Adrenal gland (tissue), 12 donors: ENCODE measurements around the gene PKNOX2. TPM values are rescaled to one million over a fixed set of nuclear protein-coding genes. Genes with fewer than 3 reads are reported as not detected.

Source experiments
- DNase-seq, 7 donors: peaks; one replicate each; pipeline ENCODE4 v3.0.0-alpha.2; 2019 to 2020
- H3K27ac ChIP-seq, 5 donors: fragments of 200-600 bp; sonication (generic) in 4 of 5; 1 replicate in 3 of 5; 2 replicates in 2 of 5; pipeline versions ENCODE4 v1.5.1 to v1.8.0; 2016 to 2020; ENCODE audit warnings: mild to moderate bottlenecking in 1 of 5
- H3K27me3 ChIP-seq: fragments of 200-600 bp; 2 replicates; pipeline ENCODE4 v1.8.0; 2021
- H3K36me3 ChIP-seq, 2 donors: fragments of 200-600 bp; replicated peaks in 1 of 2; 1 replicate in 1 of 2; 2 replicates in 1 of 2; pipeline versions ENCODE4 v1.5.1 to v1.8.0; 2018 to 2022
- H3K4me1 ChIP-seq, 2 donors: fragments of 200-600 bp; replicated peaks in 1 of 2; 1 replicate in 1 of 2; 2 replicates in 1 of 2; pipeline versions ENCODE4 v1.5.1 to v1.8.0; 2018 to 2021
- H3K4me3 ChIP-seq, 4 donors: fragments of 200-600 bp; sonication (generic) in 3 of 4; one replicate each; pipeline ENCODE4 v1.5.1; 2016 to 2018
- H3K9me3 ChIP-seq, 3 donors: fragments of 200-600 bp; sonication (generic) in 1 of 3; replicated peaks in 1 of 3; 1 replicate in 2 of 3; 2 replicates in 1 of 3; pipeline versions ENCODE4 v1.5.1 to v1.8.0; 2016 to 2021
- CTCF ChIP-seq, 6 experiments: fragments of 450-650 bp in 4 of 6; fragments of 200-600 bp in 2 of 6; sonication (generic) in 1 of 6; IDR thresholded peaks; 1 replicate in 5 of 6; 2 replicates in 1 of 6; pipeline versions ENCODE4 v1.5.1 to v1.8.0; 2016 to 2021; ENCODE audit warnings: antibody characterized with exemption in 6 of 6, mild to moderate bottlenecking in 2 of 6, moderate library complexity in 1 of 6
- POLR2A ChIP-seq, 2 donors: fragments of 450-650 bp; IDR thresholded peaks; one replicate each; pipeline ENCODE4 v1.6.1; 2017; ENCODE audit warnings: antibody characterized with exemption in 2 of 2, mild to moderate bottlenecking in 2 of 2, moderate library complexity in 1 of 2
- WGBS, 4 donors: extraction: QIAGEN DNeasy Blood & Tissue Kit in 2 of 4; methylation state at CpG; one replicate each; pipeline versions ENCODE4 v1.1.5 to v1.1.7; 2013 to 2017; 5-methylcytosine and 5-hydroxymethylcytosine counted together
- intact Hi-C, 2 donors: fragments of 100-400 bp; cut with DNase I; formaldehyde crosslinking; loops; one replicate each; pipeline versions ENCODE4 v1.14.1 to v1.15.0; 2022 to 2023
- polyA plus RNA-seq, 3 donors: library from polyadenylated mRNA; stranded (reverse); fragments of 200-250 nt in 2 of 3; fragments of 350-450 nt in 1 of 3; fragmentation: Illumina TruSeq in 1 of 3; extraction: RNeasy Lipid Tissue Mini Kit (QIAGEN cat#74804) in 1 of 3; gene quantifications; one replicate each; pipeline ENCODE4 v1.2.3, GENCODE V29; 2013 to 2014
- total RNA-seq, 9 donors: library from RNA; depleted of rRNA in 4 of 9; stranded (reverse); fragments of >200 nt in 4 of 9; fragments of 120-200 nt in 1 of 9; fragmentation: NEBNext Ultra II Directional in 1 of 9; extraction: Animal tissue kit (Norgen Biotek cat#: 25700) in 1 of 9; gene quantifications; one replicate each; pipeline versions ENCODE4 v1.1.0 to v1.2.4, GENCODE V29; 2013 to 2023
- donor health status: healthy with polysubstance abuse.
- donor health status: Bipolar disorder and iron deficiency.
- donor health status: DM: yes; HTN: yes; CAD: no.
- donor health status: DM: no; HTN: no; CAD: no.
- donor health status: DM: no; HTN: no; CAD: no.
- donor health status: DM: yes; HTN: yes; CAD: no.

PKNOX2 gene
- total and polyA plus RNA-seq, 12 donors = 1.2 to 34.7 (median 3.1) TPM

DNA sequence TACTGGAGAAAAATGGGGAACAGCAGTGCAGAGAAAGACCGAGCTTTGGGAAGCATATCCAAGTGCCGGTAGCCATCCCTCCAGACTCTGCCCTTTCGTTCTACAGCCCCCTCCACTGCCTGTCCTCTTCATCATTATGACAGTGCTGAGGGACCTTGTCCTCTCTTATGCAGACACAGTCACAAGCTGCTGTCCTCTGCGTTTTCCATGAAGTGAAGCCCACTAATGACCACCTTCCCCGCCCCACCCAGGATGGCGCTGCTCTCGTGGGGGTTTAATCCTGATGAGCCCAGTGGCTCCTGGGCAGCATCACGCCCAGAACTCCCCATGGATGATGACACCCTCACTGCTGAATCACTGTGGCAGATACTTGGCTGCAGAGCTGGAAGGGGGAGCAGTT, 157.7 kb downstream of the PKNOX2 start:
- Histone ChIP-seq H3K36me3 (no peaks in the 10 kb centered on the region), H3K9me3 (no peaks in the 10 kb centered on the region), H3K4me3 (no peak overlapping the region), H3K4me1 (no peaks in the 10 kb centered on the region), H3K27ac (no peak overlapping the region), H3K27me3 (no peaks in the 10 kb centered on the region)
- intact Hi-C loops = no loop called here
- no peak for TF ChIP-seq CTCF (IDR thresholded peaks at IDR 0.05)
- TF ChIP-seq POLR2A (IDR thresholded peaks at IDR 0.05) = no peak
- no peak for DNase-seq
- WGBS, 4 donors = 78 to 79% (median 79%) methylated on average over 7 to 8 of the region's 8 CpGs

- Histone ChIP-seq H3K4me1 (no peaks in the 10 kb centered on the region), H3K27ac (no peak overlapping the region), H3K36me3 (no peaks in the 10 kb centered on the region), H3K9me3 (no peaks in the 10 kb centered on the region), H3K27me3 (no peaks in the 10 kb centered on the region), H3K4me3 (no peak overlapping the region)
- DNase-seq = no peak
- TF ChIP-seq CTCF (IDR thresholded peaks at IDR 0.05) (no peak), POLR2A (IDR thresholded peaks at IDR 0.05) (no peak)
- intact Hi-C loops = no loop called here
- WGBS, 4 donors = 71 to 86% (median 80%) methylated on average over 3 of the region's 3 CpGs
Observed at GRCh38 chr11:125325196-125325595, 160.6 kb downstream of the PKNOX2 start.

GRCh38 chr11:125326126-125326525, 161.6 kb downstream of the PKNOX2 start:
- Histone ChIP-seq H3K4me1 (no peaks in the 10 kb centered on the region), H3K36me3 (no peaks in the 10 kb centered on the region), H3K27me3 (no peaks in the 10 kb centered on the region), H3K4me3 (no peak overlapping the region), H3K9me3 (no peaks in the 10 kb centered on the region), H3K27ac (no peak overlapping the region)
- TF ChIP-seq POLR2A (IDR thresholded peaks at IDR 0.05) (no peak), CTCF (IDR thresholded peaks at IDR 0.05) (no peak)
- DNase-seq = no peak
- WGBS, 4 donors = 82 to 92% (median 89%) methylated on average over 4 of the region's 4 CpGs
- intact Hi-C loops = no loop called here

- no peaks in the 10 kb centered on the region for H3K4me1 ChIP-seq
- no peak for DNase-seq
- 62 to 74% (median 67%) methylated on average over 6 to 7 of the region's 7 CpGs for WGBS, 4 donors
- TF ChIP-seq POLR2A (IDR thresholded peaks at IDR 0.05) (no peak), CTCF (IDR thresholded peaks at IDR 0.05) (no peak)
- H3K27me3 ChIP-seq = no peaks in the 10 kb centered on the region
- H3K9me3 ChIP-seq = no peaks in the 10 kb centered on the region
- intact Hi-C loops = no loop called here
- no peak overlapping the region for H3K27ac ChIP-seq
- no peaks in the 10 kb centered on the region for H3K36me3 ChIP-seq
- H3K4me3 ChIP-seq = no peak overlapping the region
Observed at GRCh38 chr11:125327518-125328224, 163.1 kb downstream of the PKNOX2 start.
